ENCODE data around the gene CACNA1A. TPM values are rescaled to one million over a fixed set of nuclear protein-coding genes. Genes with fewer than 3 reads are reported as not detected.
"Not testable (repeated sequence)": the region's sequence is repeated elsewhere in the genome, so short reads cannot be mapped to it uniquely, and the experiment has no call there.

The CACNA1A gene
- total RNA-seq, 1 donor, result 42.8 TPM

GRCh38 chr19:13181747-13182388, 324.4 kb downstream of the CACNA1A start:
- no peak overlapping the region for H3K4me3 ChIP-seq (ENCODE audit: low read depth, low read length)

GRCh38 chr19:13178291-13178690, 328.0 kb downstream of the CACNA1A start:
- DNase-seq (ENCODE audit: low read depth); H3K4me3 ChIP-seq (ENCODE audit: low read depth, low read length): not testable (repeated sequence)

More at GRCh38 chr19:13181747-13182388, 324.4 kb downstream of the CACNA1A start:
- TF ChIP-seq CTCF (IDR thresholded peaks at IDR 0.05; ENCODE audit: insufficient read depth, low read length), result no peak
- DNase-seq (ENCODE audit: low read depth), result peak; percentile 55

- DNase-seq (ENCODE audit: low read depth), result not testable (repeated sequence)
Measured at GRCh38 chr19:13177584-13177983, 328.7 kb downstream of the CACNA1A start.

GRCh38 chr19:13176345-13176744, 329.9 kb downstream of the CACNA1A start:
- no peak overlapping the region for H3K4me3 ChIP-seq (ENCODE audit: low read depth, low read length)
- TF ChIP-seq CTCF (IDR thresholded peaks at IDR 0.05; ENCODE audit: insufficient read depth, low read length), result no peak
- no peak for DNase-seq (ENCODE audit: low read depth)

More at GRCh38 chr19:13177584-13177983, 328.7 kb downstream of the CACNA1A start:
- not testable (repeated sequence) for H3K4me3 ChIP-seq (ENCODE audit: low read depth, low read length)

- TF ChIP-seq CTCF (IDR thresholded peaks at IDR 0.05; ENCODE audit: insufficient read depth, low read length), result no peak
- no peak overlapping the region for H3K4me3 ChIP-seq (ENCODE audit: low read depth, low read length)
- DNase-seq (ENCODE audit: low read depth), result no peak
Measured at GRCh38 chr19:13173139-13173737, 333.0 kb downstream of the CACNA1A start.

GRCh38 chr19:13172346-13173138, 333.7 kb downstream of the CACNA1A start:
- DNase-seq (ENCODE audit: low read depth), result peak; percentile 78
- TF ChIP-seq CTCF (IDR thresholded peaks at IDR 0.05; ENCODE audit: insufficient read depth, low read length), result no peak
- no peak overlapping the region for H3K4me3 ChIP-seq (ENCODE audit: low read depth, low read length)

- TF ChIP-seq CTCF (IDR thresholded peaks at IDR 0.05; ENCODE audit: insufficient read depth, low read length), result no peak
Measured at GRCh38 chr19:13171146-13171545, 335.1 kb downstream of the CACNA1A start.

More at GRCh38 chr19:13171146-13171545, 335.1 kb downstream of the CACNA1A start:
- no peak for DNase-seq (ENCODE audit: low read depth)
- H3K4me3 ChIP-seq (ENCODE audit: low read depth, low read length), result no peak overlapping the region

All from fibroblast of the aortic adventitia (primary cell).